C4-2B (cell line): ENCODE results near the gene CFAP251.

Source experiments
- CTCF ChIP-seq: fragments of 450-650 bp; conservative IDR thresholded peaks from 2 replicates; pipeline ENCODE4 v1.5.1; 2017; ENCODE audit warnings: mild to moderate bottlenecking
- ZFX ChIP-seq: fragments of 450-650 bp; IDR thresholded peaks from 2 replicates; pipeline ENCODE4 v1.6.1; 2017

DNA sequence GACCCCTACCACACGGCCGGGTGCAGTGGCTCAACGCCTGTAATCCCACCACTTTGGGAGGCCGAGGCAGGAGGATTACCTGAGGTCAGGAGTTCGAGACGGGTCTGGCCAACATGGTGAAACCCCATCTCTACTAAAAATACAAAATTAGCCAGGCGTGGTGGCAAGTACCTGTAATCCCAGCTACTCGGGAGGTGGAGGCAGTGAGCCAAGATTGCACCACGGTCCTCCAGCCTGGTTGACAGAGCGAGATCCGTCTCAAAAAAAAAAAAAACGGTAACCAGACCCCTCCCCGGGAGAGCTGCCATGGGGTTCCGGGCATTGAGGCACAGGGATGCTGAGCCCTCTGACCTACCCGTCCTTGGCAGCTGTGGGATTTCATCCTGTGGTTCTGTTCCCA is 125.1 kb downstream of the CFAP251 start:
- TF ChIP-seq CTCF = no peak
- no peak for TF ChIP-seq ZFX
